MCF 10A (cell line): ENCODE results near the gene SLC43A1. TPM values are rescaled to one million over a fixed set of nuclear protein-coding genes. Genes with fewer than 3 reads are reported as not detected.

ENCODE experiments used
- BruUV-seq: library from RNA; stranded (reverse); fragments of 400-500 nt; replicated peaks from 2 replicates; lab custom pipeline; 2021; lab: Mats Ljungman, UMichigan
- CTCF ChIA-PET: fragments of 300-600 bp; sonication (Branson Sonifier 250); formaldehyde crosslinking; extraction: SDS; loops from one replicate; lab custom pipeline; 2021; ENCODE audit warnings: antibody characterized with exemption, inconsistent platforms; lab: Yijun Ruan, JAX
- POLR2A ChIA-PET: fragments of 300-600, 350-650 bp; sonication (Branson Sonifier 250); formaldehyde crosslinking; extraction: SDS; loops from one replicate; lab custom pipeline; 2020; ENCODE audit warnings: antibody characterized with exemption, inconsistent platforms; lab: Yijun Ruan, JAX
- DNase-seq: peaks from one replicate; pipeline ENCODE4 v3.0.0-alpha.2; 2018; ENCODE audit not compliant: unreplicated experiment
- H3K27ac Mint-ChIP-seq: one replicate; pipeline ENCODE4 v1.8.0; 2022; ENCODE audit warnings: mild to moderate bottlenecking, low read depth, mixed read lengths; ENCODE audit not compliant: unreplicated experiment
- H3K27me3 Mint-ChIP-seq: one replicate; pipeline ENCODE4 v1.8.0; 2022; ENCODE audit warnings: mixed read lengths; ENCODE audit not compliant: insufficient read depth, unreplicated experiment
- H3K36me3 Mint-ChIP-seq: one replicate; pipeline ENCODE4 v1.8.0; 2022; ENCODE audit warnings: mild to moderate bottlenecking, moderate library complexity, mixed read lengths; ENCODE audit not compliant: insufficient read depth, unreplicated experiment
- H3K4me1 Mint-ChIP-seq: one replicate; pipeline ENCODE4 v1.8.0; 2022; ENCODE audit warnings: mixed read lengths; ENCODE audit not compliant: insufficient read depth, unreplicated experiment
- H3K4me3 Mint-ChIP-seq: one replicate; pipeline ENCODE4 v1.8.0; 2022; ENCODE audit warnings: mild to moderate bottlenecking, moderate library complexity, mixed read lengths; ENCODE audit not compliant: unreplicated experiment
- H3K9me3 Mint-ChIP-seq: one replicate; pipeline ENCODE4 v1.8.0; 2022; ENCODE audit warnings: mixed read lengths; ENCODE audit not compliant: unreplicated experiment
- CTCF ChIP-seq: fragments of 200-600 bp; IDR thresholded peaks from one replicate; pipeline ENCODE4 v1.8.0; 2022; ENCODE audit warnings: antibody characterized with exemption, mild to moderate bottlenecking; ENCODE audit not compliant: unreplicated experiment
- intact Hi-C: fragments of 100-400 bp; cut with micrococcal nuclease; formaldehyde crosslinking; loops from 2 replicates; pipeline ENCODE4 v1.14.1; 2022
- total RNA-seq: library from RNA; stranded (reverse); gene quantifications from 2 replicates; pipeline ENCODE4 v1.2.3, GENCODE V29; 2022

The SLC43A1 gene
- total RNA-seq, 1 experiment from 2014 or later, result 3.2 TPM

DNA sequence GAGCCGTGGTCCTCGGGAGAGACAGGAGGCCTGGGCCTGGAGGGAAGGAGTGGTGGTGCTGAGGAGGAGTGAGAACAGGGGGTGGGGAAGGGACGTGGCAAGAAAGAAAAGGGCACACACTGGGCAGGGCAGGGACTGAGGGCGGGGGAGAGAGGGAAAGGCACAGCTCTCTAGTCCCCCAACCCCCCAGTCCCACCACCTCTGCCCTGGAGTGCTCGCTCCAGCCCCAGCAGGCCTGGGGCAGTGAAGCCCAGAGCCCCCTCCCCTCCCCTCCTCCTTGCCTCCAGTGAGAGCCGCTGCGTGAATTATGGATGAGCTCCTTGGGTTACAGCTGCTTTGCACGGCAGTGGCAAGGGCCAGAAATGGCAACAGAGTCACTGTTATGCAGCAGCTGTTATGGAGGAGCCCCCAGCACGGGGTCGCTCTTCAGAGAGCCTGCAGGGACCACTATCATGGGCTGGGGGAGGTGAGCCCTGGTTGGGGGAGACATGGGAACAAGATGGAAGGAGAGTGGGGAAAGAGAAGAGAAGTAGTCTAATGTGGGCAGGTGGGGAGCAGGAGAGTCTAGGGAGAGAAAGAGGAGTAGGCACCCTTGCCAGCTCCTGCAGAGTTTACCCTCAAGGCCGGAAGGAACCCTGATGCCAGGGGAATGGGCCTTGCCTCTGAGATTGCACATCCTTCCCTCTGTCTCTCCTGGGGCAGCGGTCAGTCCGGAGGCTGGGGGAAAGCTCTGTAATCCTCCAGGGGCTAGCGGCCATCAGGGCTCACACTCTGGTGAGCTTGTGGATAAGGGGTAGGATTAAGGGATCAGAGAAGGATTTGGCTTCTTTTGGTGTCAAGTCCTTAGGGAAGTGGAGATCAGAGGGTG, 51.6 kb downstream of the SLC43A1 start:
- POLR2A ChIA-PET, result interaction anchor here (0.9 to 1.0 kb wide), 2 partner anchors 38 to 118 kb away, joined by 3 to 9 read pairs; no protein-coding TSS in a partner anchor
- no peak for DNase-seq
- H3K36me3 Mint-ChIP-seq, result no peaks in the 10 kb centered on the region
- H3K4me1 Mint-ChIP-seq, result peaks cover 11% of the 10 kb centered on the region
- no peaks in the 10 kb centered on the region for H3K9me3 Mint-ChIP-seq
- no peak for TF ChIP-seq CTCF
- H3K27me3 Mint-ChIP-seq, result peaks cover 14% of the 10 kb centered on the region
- intact Hi-C loops, result no loop called here
- H3K27ac Mint-ChIP-seq, result no peak overlapping the region
- no TSS peak for BruUV-seq
- CTCF ChIA-PET, result interaction anchor here (0.7 to 2.0 kb wide), 9 partner anchors 8 to 181 kb away, joined by 3 to 9 read pairs (median 3); no protein-coding TSS in a partner anchor
- no peak overlapping the region for H3K4me3 Mint-ChIP-seq

GRCh38 chr11:57462597-57462996, 52.9 kb downstream of the SLC43A1 start:
- no TSS peak for BruUV-seq
- TF ChIP-seq CTCF, result no peak
- no peak overlapping the region for H3K27ac Mint-ChIP-seq
- peak overlapping the region; percentile 29 for H3K4me3 Mint-ChIP-seq
- peaks cover 17% of the 10 kb centered on the region for H3K4me1 Mint-ChIP-seq
- H3K36me3 Mint-ChIP-seq, result no peaks in the 10 kb centered on the region
- ChIA-PET CTCF (interaction anchor here (0.6 to 2.0 kb wide), 4 partner anchors 10 to 62 kb away, joined by 4 to 9 read pairs (median 5); no protein-coding TSS in a partner anchor), POLR2A (interaction anchor here (0.9 to 1.0 kb wide), 2 partner anchors 36 to 117 kb away, joined by 3 to 9 read pairs; no protein-coding TSS in a partner anchor)
- no peak for DNase-seq
- no peaks in the 10 kb centered on the region for H3K9me3 Mint-ChIP-seq
- H3K27me3 Mint-ChIP-seq, result peaks cover 22% of the 10 kb centered on the region
- intact Hi-C loops, result no loop called here

GRCh38 chr11:57461841-57462489, 53.5 kb downstream of the SLC43A1 start:
- Mint-ChIP-seq H3K27ac (no peak overlapping the region), H3K4me3 (peak overlapping the region; percentile 72), H3K27me3 (peaks cover 22% of the 10 kb centered on the region), H3K36me3 (no peaks in the 10 kb centered on the region), H3K9me3 (no peaks in the 10 kb centered on the region), H3K4me1 (peaks cover 24% of the 10 kb centered on the region)
- CTCF ChIA-PET, result interaction anchor here (0.6 to 7.2 kb wide), 4 partner anchors 30 to 179 kb away, joined by 3 to 198 read pairs (median 4); no protein-coding TSS in a partner anchor
- no peak for TF ChIP-seq CTCF
- no peak for DNase-seq
- intact Hi-C loops, result no loop called here
- BruUV-seq, result no TSS peak
- POLR2A ChIA-PET, result no interaction called here
